Mammary epithelial cell (primary cell): ENCODE results near the gene FPGS.

Experiments
- CTCF ChIP-seq, 2 donors: IDR thresholded peaks in 1 of 2; conservative IDR thresholded peaks in 1 of 2; 2 replicates each; pipeline ENCODE4 v1.5.1; 2011 to 2012; ENCODE audit warnings: inconsistent platforms in 2 of 2, low read length in 2 of 2, mild to moderate bottlenecking in 2 of 2, control low read depth in 1 of 2, low read depth in 1 of 2; ENCODE audit not compliant: insufficient read depth in 1 of 2; ENCODE audit errors: extremely low read depth in 1 of 2
- EZH2 ChIP-seq: IDR thresholded peaks from 2 replicates; pipeline ENCODE4 v1.6.1; 2012; ENCODE audit warnings: low read length, inconsistent platforms, borderline replicate concordance

- no peak for TF ChIP-seq CTCF (conservative IDR thresholded peaks at IDR 0.05 in 1 of 2, IDR thresholded peaks at IDR 0.05 in 1 of 2; ENCODE audit: extremely low read depth in 1 of 2, insufficient read depth in 1 of 2, low read depth in 1 of 2, low read length in 2 of 2)
- TF ChIP-seq EZH2: no peak
Measured at GRCh38 chr9:127853312-127854183, 50.9 kb downstream of the FPGS start.
